GM19372 (cell line): ENCODE measurements around the gene CUBN.

Source experiments
- ATAC-seq: cut with Tn5 transposase; IDR thresholded peaks from one replicate; pipeline ENCODE4 v1.9.1; 2021; ENCODE audit warnings: mild to moderate bottlenecking, low read depth, moderate library complexity; ENCODE audit not compliant: unreplicated experiment

CUBN gene

DNA sequence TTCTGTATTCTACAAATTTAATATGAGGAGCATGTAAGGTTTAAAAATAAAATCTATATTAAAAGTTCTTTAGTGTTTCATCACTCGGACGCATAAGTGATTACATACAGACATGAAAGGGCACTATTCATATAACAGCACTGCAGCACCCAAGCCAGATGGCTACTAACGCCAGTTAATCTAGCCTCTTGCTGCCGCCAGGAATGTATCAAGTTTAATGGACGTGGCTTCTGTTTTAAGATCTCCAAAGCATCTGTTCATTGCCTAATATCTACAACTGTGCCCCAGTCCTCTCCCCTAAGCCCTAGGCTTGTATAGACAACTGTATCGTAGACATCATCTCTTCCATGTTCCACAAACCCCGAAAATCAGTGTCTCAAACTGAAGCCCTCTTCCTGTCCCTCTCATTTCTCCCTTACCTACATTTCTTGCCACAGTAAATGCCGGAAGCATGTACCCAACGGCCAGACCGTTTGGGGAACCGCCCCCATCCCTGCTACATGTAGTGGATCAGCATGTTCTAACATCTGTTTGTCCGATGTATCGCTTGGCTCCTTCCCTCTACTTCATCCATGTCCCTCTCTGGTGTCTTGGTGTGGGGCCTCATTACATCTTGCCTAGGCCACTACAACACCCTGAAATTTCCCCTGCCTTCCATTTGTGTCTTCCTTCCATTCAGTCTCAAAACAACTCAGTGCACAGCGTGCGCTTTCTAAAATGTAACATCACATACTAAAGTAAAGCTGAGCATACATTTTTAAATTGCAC is 164.9 kb downstream of the CUBN start:
- no peak for ATAC-seq

DNA sequence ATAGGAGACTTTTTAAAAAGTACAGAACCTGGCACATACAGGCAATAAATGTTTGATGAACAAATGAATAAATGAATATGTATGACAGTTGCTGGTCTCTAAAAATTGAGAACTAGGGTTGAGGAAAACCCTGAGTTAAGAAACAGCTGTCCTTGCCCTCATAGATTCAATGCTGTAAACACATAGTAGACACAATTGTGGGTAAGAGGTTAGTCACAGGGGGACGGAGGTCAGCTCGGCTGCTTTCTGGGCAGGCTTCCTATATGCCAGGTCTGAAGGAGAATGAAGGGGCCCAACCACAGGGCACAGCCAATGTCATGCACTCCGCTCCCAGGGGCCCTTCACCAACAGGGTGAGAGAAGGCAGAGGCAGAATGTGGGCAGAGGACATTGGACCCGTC is 169.1 kb downstream of the CUBN start:
- no peak for ATAC-seq

DNA sequence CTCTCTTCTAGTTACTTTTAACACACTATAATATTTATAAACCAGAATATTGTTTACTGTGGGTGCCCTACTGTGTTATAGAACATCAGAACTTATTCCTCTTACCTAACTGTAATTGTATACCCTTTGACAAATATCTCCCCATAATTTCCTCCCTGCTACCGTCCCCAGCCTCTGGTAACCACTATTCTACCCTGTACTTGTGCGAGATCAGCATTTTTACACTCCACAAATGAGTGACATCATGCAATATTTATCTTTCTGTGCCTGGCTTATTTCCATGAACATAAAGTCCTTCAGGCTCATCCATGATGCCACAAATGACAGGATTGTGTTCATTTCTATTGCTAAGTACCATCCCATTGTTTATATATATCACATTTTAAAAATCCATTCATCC is 172.6 kb downstream of the CUBN start:
- no peak for ATAC-seq

DNA sequence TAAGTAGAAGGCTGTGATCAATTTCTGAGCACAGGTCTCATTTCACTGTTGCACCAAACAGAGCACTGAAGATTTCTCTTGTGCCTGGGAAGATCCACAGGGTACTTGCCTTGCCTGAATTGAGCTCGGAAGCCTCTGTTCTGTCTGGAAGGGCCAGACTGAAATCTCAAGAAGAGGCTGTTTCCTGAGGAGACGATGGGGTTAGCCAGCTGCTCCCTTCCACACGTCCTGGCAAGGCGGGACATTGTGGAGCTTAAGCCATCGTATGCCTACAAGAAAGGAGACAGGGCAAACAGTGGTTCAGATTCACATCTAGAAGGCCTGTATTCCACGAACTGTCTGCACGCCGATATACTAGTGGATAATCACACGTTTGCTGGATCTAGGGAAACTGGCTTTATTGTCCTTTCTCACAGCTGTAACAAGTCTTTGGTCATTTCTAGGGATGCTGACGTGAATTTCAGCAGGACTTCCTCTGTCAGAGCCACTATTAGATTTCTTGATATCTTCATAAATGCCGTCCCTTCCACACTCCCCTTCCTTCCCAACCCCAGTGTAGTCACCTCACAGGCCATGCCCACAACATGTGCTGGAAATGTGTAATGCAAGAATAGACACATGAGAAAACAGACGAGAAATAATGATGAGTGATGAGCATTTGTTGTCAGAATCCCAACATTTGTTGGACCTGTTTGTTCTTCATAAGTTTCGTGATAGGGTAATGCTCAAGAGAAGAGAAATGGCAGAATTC is 175.2 kb downstream of the CUBN start:
- ATAC-seq: no peak

DNA sequence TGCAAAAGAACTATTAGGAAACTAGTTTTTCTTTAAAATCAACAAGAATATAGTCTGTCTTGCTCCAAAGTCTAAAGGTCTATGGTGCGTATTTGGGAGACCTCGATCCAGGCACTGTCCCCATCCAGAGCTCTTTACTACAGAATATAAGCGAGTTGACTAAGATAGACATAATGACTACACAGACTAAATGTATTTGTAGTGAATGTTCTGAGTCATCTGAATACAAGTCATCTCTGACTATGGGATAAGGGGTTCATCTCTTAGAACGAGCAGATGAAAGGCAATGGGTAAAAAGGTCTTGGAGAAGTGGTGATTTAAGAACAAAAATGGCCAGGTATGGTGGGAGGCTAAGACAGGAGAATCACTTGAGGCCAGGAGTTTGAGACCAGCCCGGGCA is 176.3 kb downstream of the CUBN start:
- ATAC-seq: no peak

DNA sequence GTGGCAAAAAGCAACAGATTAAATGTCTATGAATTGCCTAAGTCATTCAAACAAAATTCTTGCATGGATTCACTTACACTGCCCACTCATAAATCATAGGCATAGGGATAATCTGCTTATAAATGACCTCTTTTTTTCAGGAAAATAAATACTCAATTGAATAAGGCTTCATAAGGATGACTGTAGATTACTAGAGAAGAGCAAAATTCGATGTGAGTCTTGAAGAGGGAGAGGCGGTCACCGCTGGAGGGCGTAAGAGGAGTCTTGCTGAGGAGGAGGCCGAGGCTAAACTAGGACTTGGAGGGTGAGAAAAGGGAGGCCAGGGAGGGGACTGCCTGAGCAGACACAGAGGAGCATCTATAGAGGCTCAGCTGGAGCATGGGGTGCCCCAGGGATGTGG is 177.0 kb downstream of the CUBN start:
- ATAC-seq: no peak

DNA sequence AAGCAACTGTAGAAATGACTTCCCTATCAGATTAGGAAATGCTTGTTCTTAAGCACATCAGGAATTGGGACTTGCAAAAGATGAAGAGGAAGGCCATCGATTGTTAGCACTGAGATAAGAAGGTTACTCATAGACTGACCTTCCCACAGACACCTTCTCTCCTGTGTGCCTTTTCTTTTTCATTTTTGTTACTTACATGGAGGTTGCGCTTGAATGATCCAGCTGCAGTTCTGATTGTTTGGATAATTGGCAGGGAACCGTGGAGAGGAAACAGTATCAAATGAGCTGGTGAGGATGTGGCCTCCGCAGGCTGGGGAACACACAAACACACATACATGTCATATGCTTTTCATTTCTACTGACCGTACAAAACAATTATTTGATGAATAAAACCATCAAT is 177.5 kb downstream of the CUBN start:
- no peak for ATAC-seq

DNA sequence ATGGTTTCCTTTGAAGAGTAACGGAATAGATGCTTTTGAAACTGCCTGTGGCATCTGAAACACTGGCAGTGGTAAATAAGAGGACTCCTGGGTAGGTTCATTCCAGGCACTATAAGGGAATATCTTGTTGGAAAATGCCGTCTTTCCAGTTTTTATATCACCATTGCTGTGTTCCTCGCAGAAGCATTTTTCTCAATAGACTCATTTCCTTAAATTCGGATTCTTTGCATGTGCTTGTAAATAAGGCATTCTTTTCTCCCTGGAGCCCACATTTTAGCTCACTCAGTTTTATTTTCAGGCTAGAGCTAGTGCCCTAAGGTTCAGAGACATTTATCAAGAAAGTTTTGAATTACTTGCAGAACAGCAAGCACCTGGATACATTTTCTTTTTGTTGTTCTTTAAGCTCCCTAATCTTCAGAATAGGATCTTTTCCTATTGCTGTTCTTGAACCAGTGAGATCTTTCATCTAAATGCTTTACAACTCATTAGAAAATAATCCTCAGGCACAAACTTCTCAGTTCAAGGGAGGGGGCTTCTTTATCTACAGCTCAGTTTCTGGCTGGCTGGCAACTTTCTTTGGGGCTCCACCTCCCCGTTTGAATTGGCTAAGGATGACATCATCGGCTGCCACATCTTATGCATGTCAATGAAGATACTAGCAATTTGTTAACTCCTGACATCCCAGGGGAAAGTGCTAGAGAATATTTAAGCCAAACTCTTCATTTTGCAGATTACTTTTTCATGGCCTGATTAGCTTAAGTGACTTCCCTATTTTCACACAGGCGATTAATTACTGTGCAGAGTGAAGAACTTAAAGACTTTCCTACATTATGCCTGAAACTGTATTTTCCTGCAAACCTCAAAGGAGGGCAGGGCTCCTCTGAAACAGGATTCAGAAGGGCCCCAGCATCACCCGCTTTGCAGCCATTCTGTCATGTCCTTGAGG is 178.7 kb downstream of the CUBN start:
- ATAC-seq: no peak

DNA sequence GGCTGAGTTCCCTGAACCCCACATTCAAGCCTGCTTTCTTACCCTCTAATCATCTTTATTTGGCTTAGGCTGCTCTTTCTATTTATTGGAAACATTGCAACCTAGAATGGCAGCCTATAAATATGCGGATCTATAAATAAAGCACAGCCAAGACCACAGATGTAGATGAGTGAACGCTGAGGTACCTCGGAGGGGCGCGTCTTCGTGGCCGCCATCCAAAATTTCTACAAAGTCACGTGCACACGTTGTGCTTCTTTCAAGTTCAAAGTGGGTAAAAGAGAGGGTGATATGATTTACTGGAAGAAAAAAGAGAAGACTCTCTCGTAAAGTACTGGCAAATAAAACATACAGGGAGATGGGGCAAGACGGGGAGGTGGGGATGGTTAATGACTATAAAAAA is 179.8 kb downstream of the CUBN start:
- no peak for ATAC-seq

DNA sequence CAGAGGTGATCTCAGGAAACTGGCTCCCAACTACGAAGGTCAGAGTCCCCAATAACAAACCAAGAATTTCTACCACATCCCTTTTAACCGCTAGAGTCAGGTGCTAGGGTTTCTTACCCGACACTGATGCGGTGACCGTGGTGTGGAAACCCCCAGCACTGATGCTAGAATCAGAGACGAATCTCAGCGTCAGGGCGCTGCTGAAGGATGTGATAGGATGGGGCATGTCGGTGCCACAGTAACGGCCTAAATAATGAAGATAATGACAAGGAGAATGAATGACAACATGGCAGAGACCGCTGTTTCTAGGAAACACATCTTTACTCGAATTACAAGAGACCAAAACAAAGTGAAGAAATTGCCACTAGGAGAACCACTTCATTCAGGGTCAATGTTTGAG is 181.2 kb downstream of the CUBN start:
- ATAC-seq: no peak

DNA sequence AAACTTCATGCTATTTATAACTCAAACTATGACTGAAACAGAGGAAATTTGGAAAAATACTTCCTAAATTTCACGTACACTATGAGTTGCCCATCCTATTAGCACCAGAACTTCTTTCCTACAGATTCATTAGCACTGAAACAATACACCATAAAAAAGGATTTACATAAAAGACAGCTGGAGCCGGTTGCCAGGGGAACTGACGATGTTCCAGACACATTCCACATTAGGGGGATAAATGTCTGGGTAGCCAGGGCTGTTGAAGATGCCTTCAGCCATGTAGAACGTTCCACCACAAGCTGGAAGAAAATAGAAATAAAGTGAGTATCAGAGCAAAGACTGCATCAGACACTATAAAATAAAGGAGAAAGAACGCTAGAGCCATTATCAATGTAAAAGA is 182.5 kb downstream of the CUBN start:
- ATAC-seq: no peak

DNA sequence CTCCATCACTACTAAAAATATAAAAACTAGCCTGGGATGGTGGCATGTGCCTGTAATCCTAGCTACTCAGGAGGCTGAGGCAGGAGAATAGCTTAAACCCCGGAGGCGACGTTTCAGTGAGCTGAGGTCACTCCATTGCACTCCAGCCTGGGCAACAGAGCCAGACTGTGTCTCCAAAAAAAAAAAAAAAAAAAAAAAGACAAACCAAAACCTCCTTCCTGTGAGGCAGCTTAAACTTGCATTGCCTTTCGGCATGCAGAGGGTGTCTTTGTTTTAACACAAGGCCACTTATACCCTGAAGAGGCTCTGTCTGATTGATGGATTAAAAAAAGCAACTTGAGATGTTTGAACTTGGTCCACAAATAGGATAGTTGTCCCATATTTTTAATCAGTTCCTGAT is 184.0 kb downstream of the CUBN start:
- no peak for ATAC-seq

DNA sequence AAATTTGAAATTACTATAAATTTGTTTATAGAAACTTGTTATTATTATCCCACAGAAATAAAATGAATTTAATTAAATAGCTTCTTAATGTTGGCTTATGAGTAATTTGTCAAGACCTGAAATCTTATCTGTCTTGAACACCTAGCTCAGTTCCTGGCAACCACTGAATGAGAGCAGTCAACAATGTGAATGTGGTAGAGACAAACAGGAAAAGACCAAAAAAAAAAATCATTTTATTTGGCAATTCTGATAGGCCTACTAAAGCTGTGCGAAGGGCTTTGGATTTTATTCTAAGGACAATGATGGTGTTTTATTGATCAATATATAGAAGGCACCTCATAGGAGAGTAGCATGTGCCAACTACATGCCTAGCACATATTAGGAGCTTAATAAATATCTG is 184.6 kb downstream of the CUBN start:
- ATAC-seq: no peak

DNA sequence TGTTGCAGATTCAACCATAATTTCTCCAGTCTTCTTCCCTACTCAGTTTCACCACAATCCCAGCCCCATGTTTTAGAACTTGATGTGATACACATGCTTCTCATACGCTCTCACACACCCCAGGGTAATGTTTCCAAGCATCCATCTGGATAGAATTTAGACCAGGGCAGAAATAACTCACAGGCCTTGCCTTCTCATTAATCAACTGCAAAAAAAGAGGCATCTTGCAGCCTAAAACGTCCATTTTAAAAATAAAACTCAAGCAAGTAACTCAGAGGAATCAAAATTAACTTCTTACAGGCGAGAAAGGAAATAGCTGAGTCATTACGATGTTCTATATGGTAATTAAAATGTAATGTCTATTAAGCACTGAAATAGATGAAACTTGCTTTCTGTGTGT is 185.2 kb downstream of the CUBN start:
- no peak for ATAC-seq

DNA sequence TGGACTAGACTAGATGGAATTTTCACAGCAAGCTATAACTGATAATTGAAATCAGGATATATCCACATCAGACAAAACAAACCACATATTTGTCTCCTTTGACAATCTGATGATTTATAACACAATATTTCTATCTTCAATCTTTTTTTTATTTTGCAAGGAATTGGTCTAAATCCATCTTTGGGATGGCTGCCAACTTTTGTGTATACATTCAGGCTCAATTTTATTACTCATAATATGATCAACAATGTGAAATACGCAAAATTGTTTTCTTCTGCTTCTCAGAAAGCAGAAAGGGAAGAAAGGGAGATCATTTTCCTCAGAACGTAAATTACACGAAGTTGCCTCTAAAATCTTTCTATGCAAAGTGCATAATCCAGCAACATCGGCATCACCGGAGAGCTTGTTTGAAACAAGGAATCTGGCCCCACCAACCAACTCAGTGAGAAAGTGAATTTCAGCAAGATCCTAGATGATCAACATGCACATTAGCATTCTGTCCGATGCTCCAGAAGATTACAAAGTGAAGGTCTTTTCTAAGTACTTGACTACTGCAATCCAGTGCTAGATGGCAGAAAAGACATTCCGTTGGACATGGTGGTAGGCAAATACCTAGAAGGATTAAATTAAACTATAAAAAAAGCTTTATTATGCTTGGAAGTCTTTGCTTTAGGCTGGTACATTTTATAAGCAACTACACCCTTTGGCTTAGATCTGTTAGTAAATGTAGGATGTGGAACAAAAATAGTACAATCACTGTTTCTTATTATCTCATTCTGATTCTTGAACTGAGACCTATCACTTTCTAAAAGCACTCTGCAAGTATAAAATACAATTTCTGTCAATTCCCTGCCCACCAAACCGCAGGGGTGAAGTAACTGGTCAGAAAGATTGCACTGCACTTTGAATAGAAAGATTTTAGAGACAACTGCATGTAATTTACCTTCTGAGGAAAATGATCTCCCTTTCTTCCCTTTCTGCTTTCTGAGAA is 186.0 kb downstream of the CUBN start:
- ATAC-seq: no peak

DNA sequence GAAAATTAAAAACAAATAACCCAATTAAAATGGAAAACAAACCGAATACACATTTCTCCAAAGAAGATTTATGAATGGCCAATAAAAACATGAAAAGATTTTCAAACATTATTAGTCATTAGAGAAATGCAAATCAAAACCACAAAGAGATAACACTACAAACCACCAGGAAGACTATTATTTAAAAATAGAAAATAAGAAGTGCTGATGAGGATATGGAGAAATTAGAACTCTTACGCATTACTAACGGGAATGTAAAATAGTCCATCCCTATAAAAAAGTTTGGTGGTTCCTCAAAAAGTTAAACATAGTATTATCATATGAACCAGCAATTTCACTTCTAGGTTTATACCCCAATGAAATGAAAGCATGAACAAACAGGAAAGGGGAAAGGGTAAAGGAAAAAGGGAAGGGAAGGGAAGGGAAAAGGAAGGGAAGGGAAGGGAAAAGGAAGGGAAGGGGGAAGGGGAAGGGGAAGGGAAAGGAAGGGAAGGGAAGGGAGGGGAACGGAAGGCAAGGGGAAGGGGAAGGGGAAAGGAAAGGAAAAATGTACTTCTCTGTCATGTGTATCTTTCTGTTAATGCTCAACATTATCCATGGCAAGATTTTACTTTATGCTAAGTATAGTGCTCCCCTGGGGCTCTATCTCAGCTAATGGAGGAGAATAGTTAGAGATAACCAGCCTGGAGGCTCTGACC is 187.1 kb downstream of the CUBN start:
- ATAC-seq: no peak

DNA sequence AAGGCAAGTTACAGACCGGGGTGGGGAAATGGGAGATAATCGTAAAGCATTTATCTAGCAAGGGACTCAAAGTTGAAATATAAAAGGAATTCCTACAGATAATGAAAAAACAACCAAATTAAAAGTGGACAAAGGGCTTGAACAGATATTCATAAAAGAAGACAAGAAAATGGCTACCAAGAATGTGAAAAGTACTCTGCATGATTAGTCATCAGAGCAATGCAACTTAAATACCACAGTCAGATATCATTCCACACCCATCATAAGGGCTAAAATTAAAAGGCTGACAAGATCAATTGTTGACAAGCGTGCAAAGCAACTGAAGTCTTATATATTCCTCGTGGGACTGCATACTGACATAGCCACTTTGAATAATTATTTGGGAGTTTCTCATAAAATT is 187.7 kb downstream of the CUBN start:
- ATAC-seq: no peak

DNA sequence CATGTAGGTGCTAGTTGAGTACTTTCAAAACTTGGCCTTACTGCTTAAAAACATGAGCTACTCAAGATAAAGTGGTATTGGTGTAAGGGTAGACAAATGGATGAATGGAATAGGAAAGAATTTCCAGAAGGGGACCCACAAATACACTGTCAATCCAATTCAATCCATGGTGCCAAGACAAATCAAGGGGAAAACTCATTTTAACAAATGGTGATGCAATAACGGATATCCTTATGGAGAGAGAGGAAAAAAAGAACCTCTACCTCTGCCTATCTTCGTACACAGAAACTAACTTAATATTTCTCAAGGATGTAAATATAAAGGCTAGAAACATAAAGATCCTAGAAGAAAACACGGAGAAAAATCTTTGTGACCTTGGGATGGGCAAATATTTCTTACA is 188.5 kb downstream of the CUBN start:
- no peak for ATAC-seq

DNA sequence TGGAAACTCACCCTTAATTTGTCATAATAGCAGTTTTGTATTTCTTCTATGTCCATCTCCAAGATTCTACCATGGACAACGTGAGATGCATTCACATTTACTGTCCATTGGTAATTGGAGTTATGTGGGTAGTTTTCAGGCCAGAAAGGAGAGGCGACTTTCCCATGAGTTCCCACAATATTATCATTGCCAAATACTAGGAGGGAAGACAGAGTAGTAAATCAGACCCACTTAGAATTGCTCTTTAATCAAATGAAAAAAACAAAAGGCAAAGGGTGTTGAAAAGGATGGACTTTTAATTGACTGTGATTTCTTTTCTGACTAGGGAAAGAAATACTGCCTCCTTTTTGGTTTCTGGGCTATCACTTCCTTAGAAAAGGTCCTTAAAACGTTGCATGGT is 190.7 kb downstream of the CUBN start:
- no peak for ATAC-seq
